ENCODE measurements around the gene RPL10A. TPM values are rescaled to one million over a fixed set of nuclear protein-coding genes. Genes with fewer than 3 reads are reported as not detected.
A peak's percentile ranks its signal among the peaks of the same experiment; 100 is the strongest.

The RPL10A gene
- total and polyA plus RNA-seq, 2 of the 13 experiments (the other 11 are each of a cell fraction or from before 2014, with no cell fraction given): 1,854 to 2,726 TPM

- TF ChIP-seq, protein P1, sequence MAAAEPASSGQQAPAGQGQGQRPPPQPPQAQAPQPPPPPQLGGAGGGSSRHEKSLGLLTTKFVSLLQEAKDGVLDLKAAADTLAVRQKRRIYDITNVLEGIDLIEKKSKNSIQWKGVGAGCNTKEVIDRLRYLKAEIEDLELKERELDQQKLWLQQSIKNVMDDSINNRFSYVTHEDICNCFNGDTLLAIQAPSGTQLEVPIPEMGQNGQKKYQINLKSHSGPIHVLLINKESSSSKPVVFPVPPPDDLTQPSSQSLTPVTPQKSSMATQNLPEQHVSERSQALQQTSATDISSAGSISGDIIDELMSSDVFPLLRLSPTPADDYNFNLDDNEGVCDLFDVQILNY (CRISPR knock-in tag; conservative IDR thresholded peaks at IDR 0.05): no peak
- TF ChIP-seq ZNF772 (CRISPR knock-in tag; IDR thresholded peaks at IDR 0.05) (no peak), ZNF816 (CRISPR knock-in tag; IDR thresholded peaks at IDR 0.05; ENCODE audit: borderline replicate concordance) (no peak), PAWR (CRISPR knock-in tag; IDR thresholded peaks at IDR 0.05; ENCODE audit: borderline replicate concordance) (no peak), JUND (CRISPR knock-in tag; IDR thresholded peaks at IDR 0.05) (no peak), ZNF124 (CRISPR knock-in tag; IDR thresholded peaks at IDR 0.05) (no peak), ZKSCAN1 (IDR thresholded peaks at IDR 0.05; ENCODE audit: low read length) (no peak), ZNF687 (CRISPR knock-in tag; IDR thresholded peaks at IDR 0.05) (peak; percentile 33; the same call in 1 of the 2 replicates), NFYC (CRISPR knock-in tag; IDR thresholded peaks at IDR 0.05) (no peak), THYN1 (CRISPR knock-in tag; IDR thresholded peaks at IDR 0.05; ENCODE audit: borderline replicate concordance, low read depth) (no peak), XRCC5 (optimal IDR thresholded peaks at IDR 0.05; ENCODE audit: low read length) (peak; percentile 21), POGZ (CRISPR knock-in tag; IDR thresholded peaks at IDR 0.05) (no peak)
- TF ChIP-seq, protein P2, sequence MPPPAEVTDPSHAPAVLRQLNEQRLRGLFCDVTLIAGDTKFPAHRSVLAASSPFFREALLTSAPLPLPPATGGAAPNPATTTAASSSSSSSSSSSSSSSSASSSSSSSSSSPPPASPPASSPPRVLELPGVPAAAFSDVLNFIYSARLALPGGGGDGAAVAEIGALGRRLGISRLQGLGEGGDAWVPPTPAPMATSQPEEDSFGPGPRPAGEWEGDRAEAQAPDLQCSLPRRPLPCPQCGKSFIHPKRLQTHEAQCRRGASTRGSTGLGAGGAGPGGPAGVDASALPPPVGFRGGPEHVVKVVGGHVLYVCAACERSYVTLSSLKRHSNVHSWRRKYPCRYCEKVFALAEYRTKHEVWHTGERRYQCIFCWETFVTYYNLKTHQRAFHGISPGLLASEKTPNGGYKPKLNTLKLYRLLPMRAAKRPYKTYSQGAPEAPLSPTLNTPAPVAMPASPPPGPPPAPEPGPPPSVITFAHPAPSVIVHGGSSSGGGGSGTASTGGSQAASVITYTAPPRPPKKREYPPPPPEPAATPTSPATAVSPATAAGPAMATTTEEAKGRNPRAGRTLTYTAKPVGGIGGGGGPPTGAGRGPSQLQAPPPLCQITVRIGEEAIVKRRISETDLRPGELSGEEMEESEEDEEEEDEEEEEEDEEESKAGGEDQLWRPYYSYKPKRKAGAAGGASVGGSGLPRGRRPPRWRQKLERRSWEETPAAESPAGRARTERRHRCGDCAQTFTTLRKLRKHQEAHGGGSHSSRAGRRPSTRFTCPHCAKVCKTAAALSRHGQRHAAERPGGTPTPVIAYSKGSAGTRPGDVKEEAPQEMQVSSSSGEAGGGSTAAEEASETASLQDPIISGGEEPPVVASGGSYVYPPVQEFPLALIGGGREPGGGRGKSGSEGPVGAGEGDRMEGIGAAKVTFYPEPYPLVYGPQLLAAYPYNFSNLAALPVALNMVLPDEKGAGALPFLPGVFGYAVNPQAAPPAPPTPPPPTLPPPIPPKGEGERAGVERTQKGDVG (CRISPR knock-in tag; IDR thresholded peaks at IDR 0.05; ENCODE audit: borderline replicate concordance): no peak
- TF ChIP-seq, protein P3, sequence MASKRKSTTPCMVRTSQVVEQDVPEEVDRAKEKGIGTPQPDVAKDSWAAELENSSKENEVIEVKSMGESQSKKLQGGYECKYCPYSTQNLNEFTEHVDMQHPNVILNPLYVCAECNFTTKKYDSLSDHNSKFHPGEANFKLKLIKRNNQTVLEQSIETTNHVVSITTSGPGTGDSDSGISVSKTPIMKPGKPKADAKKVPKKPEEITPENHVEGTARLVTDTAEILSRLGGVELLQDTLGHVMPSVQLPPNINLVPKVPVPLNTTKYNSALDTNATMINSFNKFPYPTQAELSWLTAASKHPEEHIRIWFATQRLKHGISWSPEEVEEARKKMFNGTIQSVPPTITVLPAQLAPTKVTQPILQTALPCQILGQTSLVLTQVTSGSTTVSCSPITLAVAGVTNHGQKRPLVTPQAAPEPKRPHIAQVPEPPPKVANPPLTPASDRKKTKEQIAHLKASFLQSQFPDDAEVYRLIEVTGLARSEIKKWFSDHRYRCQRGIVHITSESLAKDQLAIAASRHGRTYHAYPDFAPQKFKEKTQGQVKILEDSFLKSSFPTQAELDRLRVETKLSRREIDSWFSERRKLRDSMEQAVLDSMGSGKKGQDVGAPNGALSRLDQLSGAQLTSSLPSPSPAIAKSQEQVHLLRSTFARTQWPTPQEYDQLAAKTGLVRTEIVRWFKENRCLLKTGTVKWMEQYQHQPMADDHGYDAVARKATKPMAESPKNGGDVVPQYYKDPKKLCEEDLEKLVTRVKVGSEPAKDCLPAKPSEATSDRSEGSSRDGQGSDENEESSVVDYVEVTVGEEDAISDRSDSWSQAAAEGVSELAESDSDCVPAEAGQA (IDR thresholded peaks at IDR 0.05; ENCODE audit: low read depth): no peak
- TF ChIP-seq, protein P3 (CRISPR knock-in tag; IDR thresholded peaks at IDR 0.05; ENCODE audit: borderline replicate concordance): no peak
Observed at GRCh38 chr6:35435074-35435837, 32.9 kb upstream of the RPL10A start (continued).
